ENCODE data around the gene TSPYL6.

The TSPYL6 gene

DNA sequence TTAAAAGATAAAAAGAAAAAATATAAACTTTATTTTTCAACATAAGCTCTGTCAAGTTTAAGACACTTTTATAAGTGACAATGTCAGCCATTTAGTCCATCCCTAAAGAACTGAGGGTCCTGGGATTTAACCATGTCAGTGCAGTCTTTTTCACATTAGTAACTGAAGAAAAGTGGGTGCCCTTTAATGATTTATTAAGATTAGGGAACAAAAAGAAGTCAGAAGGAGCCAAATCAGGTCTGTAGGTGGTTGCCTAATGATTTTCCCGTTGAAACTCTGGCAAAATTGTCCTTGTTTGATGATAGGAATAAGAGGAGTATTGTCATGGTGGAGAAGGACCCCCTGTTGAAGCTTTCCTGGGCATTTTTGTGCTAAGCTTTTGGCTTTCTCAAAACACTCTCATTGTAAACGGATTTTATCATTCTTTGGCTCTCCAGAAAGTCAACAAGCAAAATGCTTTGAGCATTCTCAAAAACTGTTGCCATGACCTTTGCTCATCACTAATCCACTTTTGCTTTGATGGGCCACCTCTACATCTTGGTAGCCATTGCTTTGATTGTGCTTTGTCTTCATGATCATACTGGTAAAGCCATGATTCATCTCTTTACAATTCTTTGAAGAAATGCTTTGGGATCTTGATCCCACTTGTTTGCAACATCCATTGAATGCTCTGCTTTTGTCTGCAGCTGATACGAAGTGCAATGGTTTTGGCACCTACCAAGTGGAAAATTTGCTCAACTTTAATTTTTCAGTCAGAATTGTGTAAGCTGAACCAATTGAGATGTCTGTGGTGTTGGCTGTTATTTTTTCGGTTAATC lies 22.0 kb downstream of the TSPYL6 start:
- Mint-ChIP-seq H3K4me1 (ENCODE audit: low read depth) (no peaks in the 10 kb centered on the region), H3K36me3 (peaks cover 13% of the 10 kb centered on the region), H3K4me3 (no peak overlapping the region), H3K27ac (no peak overlapping the region), H3K9me3 (ENCODE audit: low read depth) (peaks cover 12% of the 10 kb centered on the region), H3K27me3 (no peaks in the 10 kb centered on the region)

DNA sequence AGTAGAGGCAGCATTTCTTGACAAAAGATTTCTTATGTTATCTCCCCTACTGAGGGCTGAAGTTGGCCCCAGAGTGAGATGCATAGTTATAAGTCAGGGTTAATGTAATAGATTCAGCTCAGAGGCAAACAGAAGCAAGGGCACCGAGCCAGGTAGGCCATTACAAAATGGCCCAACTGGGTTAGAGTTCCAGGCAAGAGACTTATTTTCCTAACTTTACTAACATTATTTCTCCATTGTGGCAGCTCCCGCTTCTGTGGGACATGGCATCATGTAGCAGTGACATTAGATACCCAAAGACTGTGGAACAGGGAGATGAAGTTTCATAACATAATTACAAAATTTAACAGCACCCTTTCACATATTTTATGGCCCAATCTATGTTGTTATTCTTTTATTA lies 27.1 kb downstream of the TSPYL6 start:
- no peaks in the 10 kb centered on the region for H3K27me3 Mint-ChIP-seq
- no peak overlapping the region for H3K27ac Mint-ChIP-seq
- H3K4me1 Mint-ChIP-seq (ENCODE audit: low read depth) = no peaks in the 10 kb centered on the region
- peaks cover 8% of the 10 kb centered on the region for H3K36me3 Mint-ChIP-seq
- peaks cover 4% of the 10 kb centered on the region for H3K9me3 Mint-ChIP-seq (ENCODE audit: low read depth)
- H3K4me3 Mint-ChIP-seq = no peak overlapping the region

DNA sequence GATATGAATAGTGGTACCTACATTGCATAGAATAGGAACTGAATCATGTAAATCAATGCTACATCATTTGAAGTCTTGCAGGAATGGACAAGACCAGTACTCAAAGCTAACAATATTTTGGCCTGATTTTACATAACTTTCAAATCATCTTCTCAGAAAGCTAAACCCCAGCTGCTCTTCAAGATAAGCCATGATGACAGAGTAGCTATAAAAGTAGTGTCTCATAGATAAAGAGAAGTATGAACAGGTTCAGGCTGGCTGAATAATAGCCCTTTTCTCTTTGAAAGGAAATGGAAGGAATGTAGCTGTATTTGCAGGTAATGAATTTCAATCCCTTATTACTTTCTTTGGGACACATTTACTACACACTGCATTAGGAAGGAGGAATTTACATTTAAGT lies 28.2 kb downstream of the TSPYL6 start:
- no peak overlapping the region for H3K27ac Mint-ChIP-seq
- H3K27me3 Mint-ChIP-seq = no peaks in the 10 kb centered on the region

DNA sequence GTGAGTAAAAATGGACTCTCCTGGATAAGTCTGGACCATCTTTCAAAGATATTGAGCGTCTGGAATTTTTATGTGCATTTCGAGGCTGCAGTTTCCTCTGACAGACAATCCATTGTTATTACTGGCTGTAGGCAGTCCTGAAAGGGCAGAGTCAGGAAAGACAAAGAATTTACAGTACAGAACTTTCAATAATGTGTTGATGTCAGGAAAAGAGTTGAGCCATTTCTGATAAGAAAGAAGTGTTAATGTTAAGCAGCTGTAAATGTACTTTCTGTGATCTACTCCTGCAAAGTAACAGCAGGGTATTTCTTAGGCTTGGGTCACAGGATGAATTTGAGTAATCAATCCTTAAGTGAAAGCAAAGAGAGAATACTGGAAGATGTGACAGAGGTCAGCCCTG lies 29.8 kb downstream of the TSPYL6 start:
- peaks cover 14% of the 10 kb centered on the region for H3K36me3 Mint-ChIP-seq
- no peaks in the 10 kb centered on the region for H3K27me3 Mint-ChIP-seq
- H3K4me3 Mint-ChIP-seq = no peak overlapping the region
- no peaks in the 10 kb centered on the region for H3K9me3 Mint-ChIP-seq (ENCODE audit: low read depth)
- no peaks in the 10 kb centered on the region for H3K4me1 Mint-ChIP-seq (ENCODE audit: low read depth)
- H3K27ac Mint-ChIP-seq = no peak overlapping the region

More for the DNA sequence above, 28.2 kb downstream of the TSPYL6 start:
- Mint-ChIP-seq H3K4me3 (no peak overlapping the region), H3K36me3 (peaks cover 13% of the 10 kb centered on the region), H3K4me1 (ENCODE audit: low read depth) (no peaks in the 10 kb centered on the region), H3K9me3 (ENCODE audit: low read depth) (peaks cover 4% of the 10 kb centered on the region)

DNA sequence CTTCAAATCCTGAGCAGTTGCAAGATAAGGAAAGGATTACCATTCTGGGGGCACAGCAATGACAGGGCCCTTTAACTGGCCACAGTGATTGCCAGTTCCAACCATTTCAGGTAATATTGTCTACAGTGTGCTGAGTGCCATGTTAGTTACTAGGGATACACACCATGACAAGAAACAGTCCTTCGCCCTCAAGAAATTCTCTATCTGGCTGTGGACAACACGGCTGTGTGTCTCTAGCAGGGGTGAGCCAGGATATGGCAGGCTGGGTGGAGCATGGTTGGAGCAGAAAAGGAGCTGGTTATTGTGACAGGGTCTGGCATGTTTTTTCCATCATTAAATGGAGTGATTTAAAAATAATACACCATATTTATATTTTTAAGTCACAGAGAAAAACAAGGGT lies 31.0 kb downstream of the TSPYL6 start:
- H3K27ac Mint-ChIP-seq = no peak overlapping the region
- peaks cover 14% of the 10 kb centered on the region for H3K36me3 Mint-ChIP-seq
- no peaks in the 10 kb centered on the region for H3K27me3 Mint-ChIP-seq
- no peak overlapping the region for H3K4me3 Mint-ChIP-seq
- H3K4me1 Mint-ChIP-seq (ENCODE audit: low read depth) = no peaks in the 10 kb centered on the region
- H3K9me3 Mint-ChIP-seq (ENCODE audit: low read depth) = no peaks in the 10 kb centered on the region

DNA sequence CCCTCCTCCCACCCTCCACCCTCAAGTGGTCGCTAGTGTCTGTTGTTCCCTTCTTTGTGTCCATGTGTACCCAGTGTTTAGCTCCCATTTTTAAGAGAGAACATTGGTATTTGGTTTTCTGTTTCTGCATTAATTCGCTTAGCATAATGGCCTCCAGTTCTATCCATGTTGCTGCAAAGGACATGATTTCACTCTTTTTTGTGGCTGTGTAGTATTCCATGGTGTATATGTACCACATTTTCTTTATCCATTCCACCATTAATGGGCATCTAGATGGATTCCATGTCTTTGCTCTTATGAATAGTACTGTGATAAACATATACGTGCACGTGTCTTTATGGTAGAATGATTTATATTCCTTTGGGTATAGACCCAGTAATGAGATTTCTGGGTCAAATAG lies 42.9 kb downstream of the TSPYL6 start:
- Mint-ChIP-seq H3K4me1 (ENCODE audit: low read depth) (no peaks in the 10 kb centered on the region), H3K9me3 (ENCODE audit: low read depth) (peaks cover 6% of the 10 kb centered on the region), H3K36me3 (peaks cover 22% of the 10 kb centered on the region), H3K27ac (no peak overlapping the region), H3K27me3 (no peaks in the 10 kb centered on the region), H3K4me3 (no peak overlapping the region)

DNA sequence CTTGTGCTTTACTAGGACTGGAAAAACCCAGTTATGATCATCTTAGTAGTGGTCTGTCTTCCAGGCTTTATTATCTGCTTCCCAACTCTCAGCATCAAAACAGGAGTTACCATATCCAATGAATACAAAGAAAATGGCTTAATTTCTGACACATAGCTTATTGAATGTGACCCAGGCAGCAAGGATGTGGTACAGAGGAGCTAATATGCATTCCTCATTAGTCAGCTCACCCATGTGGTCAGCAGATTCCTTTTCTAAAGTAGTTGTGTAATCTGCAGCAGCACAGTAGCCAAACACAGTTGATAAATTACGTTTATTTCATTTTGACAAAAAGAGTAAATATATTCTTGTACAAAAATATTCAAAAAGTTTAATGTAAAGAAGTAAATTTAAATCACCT lies 43.6 kb downstream of the TSPYL6 start:
- H3K4me3 Mint-ChIP-seq = no peak overlapping the region
- H3K4me1 Mint-ChIP-seq (ENCODE audit: low read depth) = no peaks in the 10 kb centered on the region
- H3K27ac Mint-ChIP-seq = no peak overlapping the region
- peaks cover 18% of the 10 kb centered on the region for H3K36me3 Mint-ChIP-seq
- H3K27me3 Mint-ChIP-seq = no peaks in the 10 kb centered on the region
- H3K9me3 Mint-ChIP-seq (ENCODE audit: low read depth) = peaks cover 6% of the 10 kb centered on the region

DNA sequence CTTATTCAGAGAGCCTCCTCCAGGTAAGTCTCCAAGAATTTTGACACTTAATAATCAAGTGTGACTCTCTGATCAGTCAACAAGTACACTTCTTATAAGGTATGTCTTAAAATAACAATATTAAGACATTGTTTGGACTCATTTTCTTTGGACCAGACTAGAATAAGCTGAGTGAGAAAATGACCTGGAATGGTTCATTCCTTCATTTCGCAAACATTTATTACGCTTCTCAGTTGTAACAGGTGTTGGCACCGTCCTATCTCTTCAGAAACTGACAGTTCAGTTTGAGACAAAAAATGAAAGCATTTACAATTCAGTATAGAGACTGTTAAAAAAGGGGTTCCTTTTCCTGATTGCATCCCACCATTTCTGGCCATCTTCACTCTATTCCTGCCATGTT lies 46.6 kb downstream of the TSPYL6 start:
- Mint-ChIP-seq H3K9me3 (ENCODE audit: low read depth) (no peaks in the 10 kb centered on the region), H3K36me3 (peaks cover 14% of the 10 kb centered on the region), H3K27me3 (no peaks in the 10 kb centered on the region), H3K27ac (no peak overlapping the region), H3K4me1 (ENCODE audit: low read depth) (peaks cover 9% of the 10 kb centered on the region), H3K4me3 (no peak overlapping the region)

DNA sequence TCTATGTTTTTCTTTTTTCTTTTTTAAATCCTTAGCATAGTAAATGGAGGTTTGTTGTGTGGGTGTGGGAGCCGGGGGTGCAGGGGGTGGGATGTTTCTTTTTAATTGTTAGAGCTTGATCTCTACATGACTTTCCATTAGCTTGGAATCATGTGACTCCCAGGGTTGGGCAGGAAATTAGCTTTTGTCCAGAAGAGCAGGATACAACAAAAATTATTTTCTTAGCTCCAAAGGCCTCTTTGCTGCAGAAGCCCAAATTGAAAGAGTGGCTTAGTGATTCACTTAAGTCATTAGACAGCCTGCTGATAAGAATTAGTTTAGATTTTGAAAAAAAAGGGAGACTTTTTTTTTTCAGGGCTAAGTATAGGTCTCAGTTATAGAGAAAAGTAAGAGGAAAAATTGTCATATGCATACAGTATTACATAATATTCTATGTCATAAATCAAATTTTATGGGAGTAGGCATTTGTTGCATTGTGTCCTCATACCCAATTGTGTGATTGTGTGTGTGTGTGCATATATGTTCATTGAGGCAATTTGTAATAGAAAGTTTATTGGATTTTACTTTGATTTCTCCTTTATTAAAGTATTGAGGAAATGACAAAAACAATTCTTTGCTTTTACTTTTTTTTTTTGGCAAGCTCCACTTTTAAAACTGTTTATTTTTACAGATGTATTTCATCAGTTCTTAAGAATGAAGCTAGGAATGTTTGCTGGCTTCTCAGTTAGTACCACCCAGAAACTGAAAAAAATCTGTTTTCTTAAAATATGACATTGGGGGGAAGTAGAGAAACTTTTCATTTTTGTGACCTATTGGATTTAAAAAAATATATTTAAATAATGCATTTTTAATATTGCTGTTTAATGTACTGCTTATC lies 47.4 kb downstream of the TSPYL6 start:
- Mint-ChIP-seq H3K27me3 (no peaks in the 10 kb centered on the region), H3K36me3 (peaks cover 9% of the 10 kb centered on the region), H3K27ac (no peak overlapping the region), H3K4me1 (ENCODE audit: low read depth) (peaks cover 9% of the 10 kb centered on the region), H3K4me3 (no peak overlapping the region), H3K9me3 (ENCODE audit: low read depth) (no peaks in the 10 kb centered on the region)

DNA sequence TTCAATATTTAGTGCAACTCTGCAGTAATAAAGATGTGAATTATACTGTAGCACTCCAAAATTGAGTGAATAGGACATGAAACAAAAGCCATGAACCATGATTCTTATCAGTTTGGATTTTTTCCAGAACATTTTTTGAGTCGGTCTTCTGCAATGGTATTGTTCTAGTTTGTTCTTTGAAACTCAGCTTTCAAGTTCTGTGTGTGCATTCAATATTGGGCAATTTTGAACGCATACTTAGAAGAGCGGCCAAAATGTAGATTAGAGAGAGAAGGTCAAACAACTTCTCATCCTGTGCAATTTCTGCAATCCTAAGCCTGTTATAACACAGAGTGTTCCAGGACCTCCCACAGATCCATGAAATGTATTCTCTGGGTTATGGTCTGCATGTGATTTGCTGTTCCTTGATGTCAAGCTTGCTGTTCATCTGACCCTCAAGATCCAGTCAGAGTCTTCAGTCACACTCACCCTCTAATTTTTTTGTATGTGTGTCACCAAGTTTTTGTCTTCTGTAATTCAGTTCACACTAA lies 48.3 kb downstream of the TSPYL6 start:
- no peaks in the 10 kb centered on the region for H3K27me3 Mint-ChIP-seq
- H3K4me3 Mint-ChIP-seq = no peak overlapping the region
- H3K27ac Mint-ChIP-seq = no peak overlapping the region
- H3K36me3 Mint-ChIP-seq = peaks cover 6% of the 10 kb centered on the region
- H3K4me1 Mint-ChIP-seq (ENCODE audit: low read depth) = peaks cover 9% of the 10 kb centered on the region
- H3K9me3 Mint-ChIP-seq (ENCODE audit: low read depth) = no peaks in the 10 kb centered on the region

DNA sequence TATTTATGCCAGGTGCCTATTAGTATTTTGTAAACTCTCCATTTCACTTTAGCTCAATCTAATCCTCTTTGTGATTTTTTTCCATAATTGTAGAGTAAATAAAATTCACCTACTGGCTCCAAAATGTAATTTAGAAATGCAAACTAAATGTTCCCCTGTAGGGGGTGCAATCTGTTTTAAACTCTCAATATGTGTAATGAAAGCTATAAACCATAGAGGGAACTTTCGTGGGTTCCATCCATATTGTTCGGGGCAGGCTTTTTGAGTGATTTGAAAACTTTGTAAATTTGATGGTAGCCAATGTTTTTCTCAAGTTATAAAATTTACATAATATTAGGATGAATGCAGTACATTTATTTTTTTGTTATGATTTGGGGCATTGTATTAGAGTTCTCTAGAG lies 49.4 kb downstream of the TSPYL6 start:
- Mint-ChIP-seq H3K27ac (no peak overlapping the region), H3K4me1 (ENCODE audit: low read depth) (peaks cover 9% of the 10 kb centered on the region), H3K9me3 (ENCODE audit: low read depth) (no peaks in the 10 kb centered on the region), H3K4me3 (no peak overlapping the region), H3K36me3 (peaks cover 6% of the 10 kb centered on the region), H3K27me3 (no peaks in the 10 kb centered on the region)

DNA sequence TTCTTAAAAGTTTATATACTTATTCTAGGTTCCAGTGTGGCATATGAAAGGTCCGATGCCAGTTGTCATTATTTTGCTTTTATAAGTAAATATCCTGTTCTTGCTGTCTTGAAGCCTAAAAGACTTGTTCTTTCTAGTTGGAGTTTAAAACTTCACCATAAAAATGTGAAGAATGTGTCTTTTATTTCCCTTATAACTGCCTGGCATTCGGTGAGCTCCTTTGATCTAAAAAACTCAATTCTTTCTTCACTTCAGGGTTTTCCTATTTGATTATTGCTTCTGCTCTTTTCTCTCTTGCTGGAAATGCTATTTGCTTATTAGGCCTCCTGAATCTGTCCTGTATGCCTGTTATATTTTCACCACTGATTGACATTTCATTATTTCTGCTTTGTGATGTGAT lies 51.6 kb downstream of the TSPYL6 start:
- no peaks in the 10 kb centered on the region for H3K9me3 Mint-ChIP-seq (ENCODE audit: low read depth)
- peaks cover 7% of the 10 kb centered on the region for H3K36me3 Mint-ChIP-seq
- no peak overlapping the region for H3K27ac Mint-ChIP-seq
- no peak overlapping the region for H3K4me3 Mint-ChIP-seq
- H3K27me3 Mint-ChIP-seq = no peaks in the 10 kb centered on the region
- peaks cover 9% of the 10 kb centered on the region for H3K4me1 Mint-ChIP-seq (ENCODE audit: low read depth)

All from activated naive CD8-positive, alpha-beta T cell (primary cell).